Fibroblast of lung (primary cell): Measurements from ENCODE around the gene PLA2G3.

Experiments used
- EZH2 ChIP-seq: IDR thresholded peaks from 2 replicates; pipeline ENCODE4 v1.5.1; 2012; ENCODE audit warnings: low read length, control low read depth, mild to moderate bottlenecking; ENCODE audit errors: missing control alignments
- TF ChIP-seq, protein P1 (sequence below), 2 donors: IDR thresholded peaks in 1 of 2; conservative IDR thresholded peaks in 1 of 2; 1 replicate in 1 of 2; 2 replicates in 1 of 2; pipeline ENCODE4 v1.5.1; 2011 to 2012; ENCODE audit warnings: low read length in 2 of 2, control low read depth in 1 of 2, inconsistent platforms in 1 of 2, low read depth in 1 of 2, mild to moderate bottlenecking in 1 of 2

DNA sequence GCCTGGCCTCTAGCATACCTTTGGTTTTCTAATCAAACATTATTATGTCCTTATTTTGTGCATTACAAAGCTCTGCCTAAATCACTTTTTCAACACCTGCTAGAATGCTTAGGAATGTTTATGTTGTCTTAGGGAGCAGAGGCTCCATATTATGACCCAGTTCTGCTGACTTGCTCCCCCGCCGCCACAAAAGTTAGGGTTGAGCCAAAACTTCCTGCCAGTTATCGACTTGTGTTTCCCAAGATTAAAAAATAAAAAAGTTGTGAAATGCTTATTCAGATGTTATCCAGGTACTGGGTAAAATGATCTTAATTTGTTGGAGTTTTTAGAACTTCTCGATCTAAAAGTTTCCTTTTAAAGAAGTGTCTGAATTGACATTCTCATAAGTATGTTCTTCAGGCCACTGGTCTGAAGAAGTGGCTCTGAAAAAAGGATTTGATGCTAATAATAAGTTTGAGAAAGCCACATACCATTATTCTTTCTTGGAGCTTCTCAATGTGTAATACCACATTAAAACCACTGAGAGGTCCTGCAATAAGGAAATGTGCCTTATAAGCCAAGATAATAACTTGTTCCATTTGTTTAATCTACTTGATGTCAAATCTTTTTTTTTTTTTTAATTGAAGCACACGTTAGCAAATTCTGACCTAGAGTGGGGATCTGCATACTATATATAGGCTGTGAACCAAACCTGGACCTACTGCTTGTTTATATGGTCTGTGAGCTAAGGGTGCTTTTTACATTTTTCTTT lies 21.9 kb upstream of the PLA2G3 start:
- TF ChIP-seq, protein P1, sequence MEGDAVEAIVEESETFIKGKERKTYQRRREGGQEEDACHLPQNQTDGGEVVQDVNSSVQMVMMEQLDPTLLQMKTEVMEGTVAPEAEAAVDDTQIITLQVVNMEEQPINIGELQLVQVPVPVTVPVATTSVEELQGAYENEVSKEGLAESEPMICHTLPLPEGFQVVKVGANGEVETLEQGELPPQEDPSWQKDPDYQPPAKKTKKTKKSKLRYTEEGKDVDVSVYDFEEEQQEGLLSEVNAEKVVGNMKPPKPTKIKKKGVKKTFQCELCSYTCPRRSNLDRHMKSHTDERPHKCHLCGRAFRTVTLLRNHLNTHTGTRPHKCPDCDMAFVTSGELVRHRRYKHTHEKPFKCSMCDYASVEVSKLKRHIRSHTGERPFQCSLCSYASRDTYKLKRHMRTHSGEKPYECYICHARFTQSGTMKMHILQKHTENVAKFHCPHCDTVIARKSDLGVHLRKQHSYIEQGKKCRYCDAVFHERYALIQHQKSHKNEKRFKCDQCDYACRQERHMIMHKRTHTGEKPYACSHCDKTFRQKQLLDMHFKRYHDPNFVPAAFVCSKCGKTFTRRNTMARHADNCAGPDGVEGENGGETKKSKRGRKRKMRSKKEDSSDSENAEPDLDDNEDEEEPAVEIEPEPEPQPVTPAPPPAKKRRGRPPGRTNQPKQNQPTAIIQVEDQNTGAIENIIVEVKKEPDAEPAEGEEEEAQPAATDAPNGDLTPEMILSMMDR (conservative IDR thresholded peaks at IDR 0.05 in 1 of 2, IDR thresholded peaks at IDR 0.05 in 1 of 2; ENCODE audit: low read depth in 1 of 2, low read length in 2 of 2) = no peak
- TF ChIP-seq EZH2 = no peak
